CD4-positive, alpha-beta T cell (primary cell): ENCODE results near the gene GRID1. TPM values are rescaled to one million over a fixed set of nuclear protein-coding genes. Genes with fewer than 3 reads are reported as not detected.

Experiments used
- ATAC-seq: fragments of 200-7000 bp; cut with Tn5 transposase; one replicate; pipeline ENCODE4 v1.10.0; 2022; ENCODE audit warnings: mild to moderate bottlenecking; ENCODE audit not compliant: poor library complexity
- CTCF ChIA-PET: fragments of 350-600 bp; sonication (Branson Sonifier 250); formaldehyde crosslinking; loops from one replicate; lab custom pipeline; 2021; ENCODE audit warnings: antibody characterized with exemption, inconsistent platforms; lab: Charles Lee
- POLR2A ChIA-PET: fragments of 350-600 bp; sonication (Branson Sonifier 250); formaldehyde crosslinking; loops from one replicate; lab custom pipeline; 2021; ENCODE audit warnings: antibody characterized with exemption, inconsistent platforms; lab: Charles Lee
- DNase-seq, 14 experiments: peaks; one replicate each; pipeline ENCODE4 v3.0.0-alpha.2; 2013 to 2020; ENCODE audit warnings: mixed read lengths in 2 of 14
- H3K27ac ChIP-seq, 2 donors: one replicate each; pipeline versions ENCODE4 v1.5.1 to v1.7.0; 2013; ENCODE audit warnings: low read length in 2 of 2, low read depth in 1 of 2, mild to moderate bottlenecking in 1 of 2
- H3K27me3 ChIP-seq, 2 experiments: 1 replicate in 1 of 2; 2 replicates in 1 of 2; pipeline versions ENCODE4 v1.6.1 to v1.7.0; 2013; ENCODE audit warnings: low read length in 2 of 2, control low read depth in 1 of 2, mild to moderate bottlenecking in 1 of 2, moderate library complexity in 1 of 2; ENCODE audit not compliant: insufficient read depth in 2 of 2, control insufficient read depth in 1 of 2
- H3K36me3 ChIP-seq: one replicate; pipeline ENCODE4 v1.6.1; 2013; ENCODE audit warnings: low read length, control low read depth; ENCODE audit not compliant: insufficient read depth
- H3K4me1 ChIP-seq: one replicate; pipeline ENCODE4 v1.6.1; 2013; ENCODE audit warnings: low read length, control low read depth; ENCODE audit not compliant: insufficient read depth
- H3K4me3 ChIP-seq: one replicate; pipeline ENCODE4 v1.5.1; 2013; ENCODE audit warnings: mild to moderate bottlenecking, low read length, moderate library complexity
- H3K9me3 ChIP-seq, 2 experiments: 1 replicate in 1 of 2; 2 replicates in 1 of 2; pipeline versions ENCODE4 v1.6.1 to v1.7.0; 2013; ENCODE audit warnings: low read length in 2 of 2, mild to moderate bottlenecking in 2 of 2, control low read depth in 1 of 2, moderate library complexity in 1 of 2; ENCODE audit not compliant: control insufficient read depth in 1 of 2, insufficient read depth in 1 of 2
- H3K27ac Mint-ChIP-seq: one replicate; pipeline ENCODE4 v1.8.0; 2020; ENCODE audit warnings: mixed read lengths
- H3K27me3 Mint-ChIP-seq: one replicate; pipeline ENCODE4 v1.8.0; 2021; ENCODE audit warnings: mixed read lengths
- H3K36me3 Mint-ChIP-seq: one replicate; pipeline ENCODE4 v1.8.0; 2021; ENCODE audit warnings: low read depth, mixed read lengths
- H3K4me1 Mint-ChIP-seq: one replicate; pipeline ENCODE4 v1.8.0; 2021; ENCODE audit warnings: low read depth, mixed read lengths
- H3K4me3 Mint-ChIP-seq: one replicate; pipeline ENCODE4 v1.8.0; 2020; ENCODE audit warnings: mild to moderate bottlenecking, mixed read lengths
- H3K9me3 Mint-ChIP-seq: one replicate; pipeline ENCODE4 v1.8.0; 2020; ENCODE audit warnings: mixed read lengths
- CTCF ChIP-seq: fragments of 200-600 bp; IDR thresholded peaks from one replicate; pipeline ENCODE4 v1.8.0; 2022; ENCODE audit warnings: antibody characterized with exemption, mild to moderate bottlenecking
- intact Hi-C, 2 experiments: fragments of 100-400 bp; cut with DNase I in 1 of 2; cut with micrococcal nuclease in 1 of 2; formaldehyde crosslinking; loops; one replicate each; pipeline versions ENCODE4 v1.15.1 to v1.9.0; 2023 to 2025; cut with DNase I, micrococcal nuclease
- total RNA-seq, 174 experiments: library from RNA in 2 of 174; stranded (reverse) in 2 of 174; gene quantifications; one replicate each; pipeline ENCODE4 v1.2.3 and lab custom pipeline; 2021 to 2026

The GRID1 gene
- total RNA-seq, 2 experiments from 2014 or later: not detected

DNA sequence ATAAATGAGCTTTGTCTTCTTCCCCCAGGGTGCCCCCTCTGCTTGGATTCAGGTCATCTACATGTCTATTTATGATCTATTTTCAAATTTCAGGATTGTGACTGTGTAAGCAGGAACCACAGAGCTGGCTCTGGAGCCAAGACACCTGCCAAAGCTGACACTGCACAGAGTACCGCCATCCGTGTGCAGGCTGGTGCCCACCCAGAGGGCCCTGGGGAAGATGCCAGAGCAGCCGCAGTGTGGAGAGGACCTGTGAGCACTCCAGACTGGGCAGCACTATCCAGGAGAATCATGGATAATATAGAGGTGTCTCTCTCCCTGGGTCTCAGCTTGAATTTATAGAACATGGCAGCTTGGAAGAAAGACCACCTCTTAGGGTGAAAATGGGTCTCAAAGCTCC, 577.5 kb downstream of the GRID1 start:
- no peak for ATAC-seq
- H3K4me1 Mint-ChIP-seq: no peaks in the 10 kb centered on the region

GRCh38 chr10:85788570-85788969, 578.0 kb downstream of the GRID1 start:
- Mint-ChIP-seq H3K36me3 (no peaks in the 10 kb centered on the region), H3K4me1 (no peaks in the 10 kb centered on the region), H3K9me3 (no peaks in the 10 kb centered on the region), H3K4me3 (no peak overlapping the region), H3K27me3 (no peaks in the 10 kb centered on the region), H3K27ac (no peak overlapping the region)
- ChIA-PET POLR2A (no interaction called here), CTCF (no interaction called here)
- Histone ChIP-seq H3K4me3 (no peak overlapping the region), H3K27me3 (peaks cover 0 to 2% of the 10 kb centered on the region in 2 experiments), H3K27ac (no peak overlapping the region), H3K4me1 (no peaks in the 10 kb centered on the region), H3K9me3 (no peaks in the 10 kb centered on the region), H3K36me3 (no peaks in the 10 kb centered on the region)
- ATAC-seq (no peak), DNase-seq (no peak)
- intact Hi-C loops: no loop called here
- no peak for TF ChIP-seq CTCF

More for the DNA sequence above, 577.5 kb downstream of the GRID1 start:
- Histone ChIP-seq H3K27ac (no peak overlapping the region), H3K4me3 (no peak overlapping the region), H3K36me3 (no peaks in the 10 kb centered on the region), H3K27me3 (peaks cover 0 to 2% of the 10 kb centered on the region in 2 experiments), H3K4me1 (no peaks in the 10 kb centered on the region), H3K9me3 (no peaks in the 10 kb centered on the region)
- Mint-ChIP-seq H3K9me3 (no peaks in the 10 kb centered on the region), H3K4me3 (no peak overlapping the region), H3K36me3 (no peaks in the 10 kb centered on the region), H3K27ac (no peak overlapping the region), H3K27me3 (no peaks in the 10 kb centered on the region)
- POLR2A ChIA-PET: no interaction called here
- TF ChIP-seq CTCF: no peak
- intact Hi-C loops: no loop called here
- CTCF ChIA-PET: no interaction called here
- no peak for DNase-seq

GRCh38 chr10:85787881-85788280, 578.7 kb downstream of the GRID1 start:
- DNase-seq (no peak), ATAC-seq (no peak)
- Histone ChIP-seq H3K36me3 (no peaks in the 10 kb centered on the region), H3K27ac (no peak overlapping the region), H3K9me3 (no peaks in the 10 kb centered on the region), H3K27me3 (peaks cover 0 to 2% of the 10 kb centered on the region in 2 experiments), H3K4me3 (no peak overlapping the region), H3K4me1 (no peaks in the 10 kb centered on the region)
- Mint-ChIP-seq H3K27ac (no peak overlapping the region), H3K4me1 (no peaks in the 10 kb centered on the region), H3K36me3 (no peaks in the 10 kb centered on the region), H3K9me3 (no peaks in the 10 kb centered on the region), H3K4me3 (no peak overlapping the region), H3K27me3 (no peaks in the 10 kb centered on the region)
- ChIA-PET POLR2A (no interaction called here), CTCF (no interaction called here)
- no peak for TF ChIP-seq CTCF
- intact Hi-C loops: no loop called here
